K562 (cell line): ENCODE results near the gene KRT14. TPM values are rescaled to one million over a fixed set of nuclear protein-coding genes. Genes with fewer than 3 reads are reported as not detected.

Experiments
- ATAC-seq: fragments of 200-7000 bp; cut with Tn5 transposase; 3 replicates; pipeline ENCODE4 v1.9.1; 2020; ENCODE audit warnings: moderate library complexity
- BruUV-seq: library from RNA; stranded (reverse); fragments of 400-500 nt; replicated peaks from 2 replicates; lab custom pipeline; 2021; lab: Mats Ljungman, UMichigan
- CTCF ChIA-PET: fragments of 300-600 bp; formaldehyde crosslinking; extraction: SDS; loops from one replicate; lab custom pipeline; 2021; ENCODE audit warnings: low intra/inter-chr PET ratio; lab: Yijun Ruan, JAX
- POLR2A ChIA-PET: fragments of 300-600, 350-650 bp; sonication (Branson Sonifier 250); formaldehyde crosslinking; extraction: SDS; loops from one replicate; lab custom pipeline; 2021; ENCODE audit warnings: antibody characterized with exemption, inconsistent platforms; lab: Yijun Ruan, JAX
- DNase-seq, 4 experiments: peaks; one replicate each; pipeline versions ENCODE4 v3.0.0 to v3.0.0-alpha.2; 2011 to 2018; ENCODE audit warnings: low spot score in 3 of 4, mixed read lengths in 3 of 4; ENCODE audit errors: extremely low read depth in 1 of 4
- FAIRE-seq: peaks from 2 replicates; lab custom pipeline; 2011; peaks lifted over from hg19 to GRCh38; lab: Jason Lieb, UNC
- H2AFZ ChIP-seq: 2 replicates; pipeline ENCODE4 v1.6.0; 2011; ENCODE audit warnings: low read depth, low read length, control low read depth, inconsistent platforms
- H3K27ac ChIP-seq: fragments of 200-600 bp; 3 replicates; pipeline ENCODE4 v1.8.0; 2011; ENCODE audit warnings: low read depth, mild to moderate bottlenecking, control low read depth, inconsistent platforms, low read length, moderate library complexity, mixed read lengths; ENCODE audit errors: extremely low read depth
- H3K27me3 ChIP-seq, 2 experiments: fragments of 300-600 bp in 1 of 2; 2 replicates in 1 of 2; 3 replicates in 1 of 2; pipeline versions ENCODE4 v1.6.0 to v1.8.0; 2011; ENCODE audit warnings: inconsistent platforms in 2 of 2, low read length in 2 of 2, mild to moderate bottlenecking in 1 of 2, mixed read lengths in 1 of 2, moderate library complexity in 1 of 2; ENCODE audit not compliant: control insufficient read depth in 2 of 2, insufficient read depth in 2 of 2
- H3K36me3 ChIP-seq: fragments of 300-600 bp; 3 replicates; pipeline ENCODE4 v1.8.0; 2011; ENCODE audit warnings: mild to moderate bottlenecking, low read length, inconsistent platforms; ENCODE audit not compliant: control insufficient read depth, insufficient read depth
- H3K4me1 ChIP-seq, 2 experiments: fragments of 200-600 bp in 1 of 2; replicated peaks in 1 of 2; 2 replicates in 1 of 2; 3 replicates in 1 of 2; pipeline versions ENCODE4 v1.5.1 to v1.8.0; 2011; ENCODE audit warnings: inconsistent platforms in 2 of 2, low read length in 2 of 2, mild to moderate bottlenecking in 1 of 2, mixed read lengths in 1 of 2, moderate library complexity in 1 of 2; ENCODE audit not compliant: control insufficient read depth in 2 of 2, insufficient read depth in 2 of 2
- H3K4me2 ChIP-seq: 2 replicates; pipeline ENCODE4 v1.6.1; 2011; ENCODE audit warnings: low read length, control low read depth, inconsistent platforms, mixed read lengths; ENCODE audit not compliant: insufficient read depth
- H3K4me3 ChIP-seq: fragments of 200-600 bp; sonication (generic), shearing (Covaris generic); 2 replicates; pipeline ENCODE4 v1.5.1; 2016; ENCODE audit warnings: control low read depth, inconsistent platforms
- H3K79me2 ChIP-seq: fragments of 200-600 bp; 3 replicates; pipeline ENCODE4 v1.8.0; 2011; ENCODE audit warnings: low read length, inconsistent platforms; ENCODE audit not compliant: control insufficient read depth, insufficient read depth
- H3K9ac ChIP-seq, 2 experiments: 2 replicates each; pipeline versions ENCODE4 v1.6.0 to v1.6.1; 2011; ENCODE audit warnings: low read depth in 2 of 2, low read length in 2 of 2, control low read depth in 1 of 2, inconsistent platforms in 1 of 2, mild to moderate bottlenecking in 1 of 2, mixed read lengths in 1 of 2; ENCODE audit not compliant: insufficient read depth in 1 of 2
- H3K9me1 ChIP-seq: one replicate; pipeline ENCODE4 v1.6.0; 2011; ENCODE audit warnings: inconsistent platforms, mild to moderate bottlenecking, low read length, moderate library complexity; ENCODE audit not compliant: control insufficient read depth, insufficient read depth
- H3K9me3 ChIP-seq: replicated peaks from 2 replicates; pipeline ENCODE4 v1.5.1; 2011; ENCODE audit warnings: low read depth, low read length, inconsistent platforms; ENCODE audit not compliant: control insufficient read depth, insufficient read depth
- H4K20me1 ChIP-seq: replicated peaks from 2 replicates; pipeline ENCODE4 v1.6.1; 2011; ENCODE audit warnings: low read length, inconsistent platforms, mixed read lengths; ENCODE audit not compliant: control insufficient read depth, insufficient read depth
- WGBS: fragments of 100-300 bp; shearing (Covaris generic); methylation state at CpG from one replicate; pipeline ENCODE4 v1.1.6; 2016; ENCODE audit warnings: low coverage, mixed read lengths; ENCODE audit not compliant: insufficient coverage; ENCODE audit errors: missing lambda C conversion rate; 5-methylcytosine and 5-hydroxymethylcytosine counted together
- in situ Hi-C: fragments of 300-500 bp; cut with MboI; formaldehyde crosslinking; loops from 4 replicates; pipeline ENCODE4 v1.15.0; 2018; ENCODE audit warnings: inconsistent platforms, mixed read lengths
- intact Hi-C: fragments of 100-400 bp; cut with micrococcal nuclease; formaldehyde crosslinking; loops from 2 replicates; pipeline ENCODE4 v1.14.2; 2022
- polyA plus RNA-seq, 8 experiments: library from polyadenylated mRNA; depleted of rRNA in 4 of 8; stranded (reverse) in 5 of 8; unstranded in 3 of 8; fragments of >200 nt; fragmentation: Nextera tagmentation in 2 of 8; fragmentation: Illumina TruSeq in 1 of 8; extraction: Ambion mirVana in 2 of 8; extraction: Trizol in 1 of 8; gene quantifications; 2 replicates each; pipeline versions ENCODE4 v1.2.1 to v1.2.3, GENCODE V29; 2011 to 2014; ENCODE audit warnings: inconsistent platforms in 1 of 8, missing spikeins in 1 of 8
- total RNA-seq, 7 experiments: library from RNA; depleted of rRNA in 6 of 7; stranded (reverse); fragments of >200 nt in 6 of 7; fragmentation: Illumina TruSeq in 2 of 7; extraction: Trizol in 2 of 7; gene quantifications; 2 replicates each; pipeline versions ENCODE4 v1.2.1 to v1.2.3, GENCODE V29; 2011 to 2021; ENCODE audit warnings: low replicate concordance in 1 of 7
- TF ChIP-seq, protein P1 (sequence below): sonication (generic); formaldehyde crosslinking; IDR thresholded peaks from 2 replicates; pipeline ENCODE4 v1.8.0; 2022; ENCODE audit warnings: mild to moderate bottlenecking, missing genetic modification reagents

Gene KRT14
- total and polyA plus RNA-seq, 9 of the 15 experiments (the other 6 are each of a cell fraction or from before 2014, with no cell fraction given) = 0.22 TPM; not detected in 8

DNA sequence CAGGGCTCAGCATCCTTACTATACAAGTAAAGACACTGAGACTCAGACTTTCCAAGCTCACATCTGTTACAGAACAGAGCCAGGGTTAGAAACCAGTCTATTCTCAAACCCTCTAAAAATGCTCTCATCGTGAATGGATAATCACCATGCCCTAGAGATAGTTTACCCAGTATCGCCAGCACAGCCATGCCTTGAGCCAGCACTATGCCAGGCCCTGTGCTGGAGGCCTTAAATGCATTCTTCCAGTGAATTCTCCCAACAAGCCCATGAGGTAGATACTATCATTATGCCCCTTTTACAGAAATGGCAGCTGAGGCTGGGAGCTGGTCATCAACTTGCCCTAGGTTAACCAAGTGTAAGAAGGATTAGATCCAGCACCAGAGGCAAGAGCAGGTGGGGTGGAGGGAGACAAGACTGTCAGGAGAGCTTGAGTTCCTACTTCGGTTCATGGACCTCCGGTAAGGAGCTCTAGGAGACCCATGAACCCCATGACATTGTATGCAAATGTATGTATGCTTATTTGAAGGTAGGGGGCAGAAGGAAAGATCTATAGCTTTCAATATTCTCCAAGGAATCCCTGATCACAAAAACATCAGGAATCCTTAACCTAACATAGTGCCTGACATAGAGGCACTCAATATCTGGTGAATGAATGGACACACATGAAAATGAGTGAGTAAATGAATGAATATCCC, 5.2 kb downstream of the KRT14 start:
- POLR2A ChIA-PET = interaction anchor here (1.0 to 1.7 kb wide), 3 partner anchors 9 to 11 kb away, joined by 3 to 4 read pairs (median 3); partner anchors contain the start of gene KRT9

More for the DNA sequence above, 5.2 kb downstream of the KRT14 start:
- no peaks in the 10 kb centered on the region for H3K9me3 ChIP-seq
- no peaks in the 10 kb centered on the region for H3K9me1 ChIP-seq
- H3K36me3 ChIP-seq = no peaks in the 10 kb centered on the region
- intact Hi-C loops = no loop called here
- CTCF ChIA-PET = interaction anchor here (3.6 kb wide), 1 partner anchor 81 kb away, joined by 17 read pairs; no protein-coding TSS in a partner anchor
- FAIRE-seq = no peak
- no peak for DNase-seq
- H3K27ac ChIP-seq = no peak overlapping the region
- H2AFZ ChIP-seq = no peak overlapping the region
- WGBS = 2% methylated on average over 4 of the region's 4 CpGs
- H3K4me1 ChIP-seq = peaks cover 2 to 8% of the 10 kb centered on the region in 2 experiments; a peak in 3 of 5 replicates
- in situ Hi-C loops = no loop called here
- H3K4me3 ChIP-seq = no peak overlapping the region
- peaks cover 8 to 36% of the 10 kb centered on the region in 2 experiments; a peak in 4 of 5 replicates for H3K27me3 ChIP-seq
- TF ChIP-seq, protein P1, sequence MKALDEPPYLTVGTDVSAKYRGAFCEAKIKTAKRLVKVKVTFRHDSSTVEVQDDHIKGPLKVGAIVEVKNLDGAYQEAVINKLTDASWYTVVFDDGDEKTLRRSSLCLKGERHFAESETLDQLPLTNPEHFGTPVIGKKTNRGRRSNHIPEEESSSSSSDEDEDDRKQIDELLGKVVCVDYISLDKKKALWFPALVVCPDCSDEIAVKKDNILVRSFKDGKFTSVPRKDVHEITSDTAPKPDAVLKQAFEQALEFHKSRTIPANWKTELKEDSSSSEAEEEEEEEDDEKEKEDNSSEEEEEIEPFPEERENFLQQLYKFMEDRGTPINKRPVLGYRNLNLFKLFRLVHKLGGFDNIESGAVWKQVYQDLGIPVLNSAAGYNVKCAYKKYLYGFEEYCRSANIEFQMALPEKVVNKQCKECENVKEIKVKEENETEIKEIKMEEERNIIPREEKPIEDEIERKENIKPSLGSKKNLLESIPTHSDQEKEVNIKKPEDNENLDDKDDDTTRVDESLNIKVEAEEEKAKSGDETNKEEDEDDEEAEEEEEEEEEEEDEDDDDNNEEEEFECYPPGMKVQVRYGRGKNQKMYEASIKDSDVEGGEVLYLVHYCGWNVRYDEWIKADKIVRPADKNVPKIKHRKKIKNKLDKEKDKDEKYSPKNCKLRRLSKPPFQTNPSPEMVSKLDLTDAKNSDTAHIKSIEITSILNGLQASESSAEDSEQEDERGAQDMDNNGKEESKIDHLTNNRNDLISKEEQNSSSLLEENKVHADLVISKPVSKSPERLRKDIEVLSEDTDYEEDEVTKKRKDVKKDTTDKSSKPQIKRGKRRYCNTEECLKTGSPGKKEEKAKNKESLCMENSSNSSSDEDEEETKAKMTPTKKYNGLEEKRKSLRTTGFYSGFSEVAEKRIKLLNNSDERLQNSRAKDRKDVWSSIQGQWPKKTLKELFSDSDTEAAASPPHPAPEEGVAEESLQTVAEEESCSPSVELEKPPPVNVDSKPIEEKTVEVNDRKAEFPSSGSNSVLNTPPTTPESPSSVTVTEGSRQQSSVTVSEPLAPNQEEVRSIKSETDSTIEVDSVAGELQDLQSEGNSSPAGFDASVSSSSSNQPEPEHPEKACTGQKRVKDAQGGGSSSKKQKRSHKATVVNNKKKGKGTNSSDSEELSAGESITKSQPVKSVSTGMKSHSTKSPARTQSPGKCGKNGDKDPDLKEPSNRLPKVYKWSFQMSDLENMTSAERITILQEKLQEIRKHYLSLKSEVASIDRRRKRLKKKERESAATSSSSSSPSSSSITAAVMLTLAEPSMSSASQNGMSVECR (CRISPR knock-in tag) = no peak
- no peak overlapping the region for H3K4me2 ChIP-seq
- no TSS peak for BruUV-seq
- no peak overlapping the region for H3K9ac ChIP-seq
- H3K79me2 ChIP-seq = no peaks in the 10 kb centered on the region
- ATAC-seq = no peak
- H4K20me1 ChIP-seq = no peaks in the 10 kb centered on the region
